HFFc6 (cell line): ENCODE results near the gene RENBP. TPM values are rescaled to one million over a fixed set of nuclear protein-coding genes. Genes with fewer than 3 reads are reported as not detected.

Source experiments
- DNase-seq: peaks from one replicate; pipeline ENCODE4 v3.0.0-alpha.2; 2018
- H3K27ac Mint-ChIP-seq: 2 replicates; pipeline ENCODE4 v1.8.0; 2020; ENCODE audit warnings: mild to moderate bottlenecking, mixed read lengths
- H3K27me3 Mint-ChIP-seq: 2 replicates; pipeline ENCODE4 v1.8.0; 2021; ENCODE audit warnings: mild to moderate bottlenecking, moderate library complexity, mixed read lengths; ENCODE audit not compliant: insufficient read depth
- H3K36me3 Mint-ChIP-seq: 2 replicates; pipeline ENCODE4 v1.8.0; 2021; ENCODE audit warnings: low read depth, mixed read lengths
- H3K4me1 Mint-ChIP-seq: 2 replicates; pipeline ENCODE4 v1.8.0; 2020; ENCODE audit warnings: low read depth, mixed read lengths
- H3K4me3 Mint-ChIP-seq: 2 replicates; pipeline ENCODE4 v1.8.0; 2020; ENCODE audit warnings: mild to moderate bottlenecking, moderate library complexity, mixed read lengths
- H3K9me3 Mint-ChIP-seq: 2 replicates; pipeline ENCODE4 v1.8.0; 2020; ENCODE audit warnings: mild to moderate bottlenecking, mixed read lengths
- CTCF ChIP-seq: fragments of 200-600 bp; sonication (generic); IDR thresholded peaks from 2 replicates; pipeline ENCODE4 v1.5.0; 2021; ENCODE audit warnings: antibody characterized with exemption, mild to moderate bottlenecking
- total RNA-seq, 6 experiments: library from RNA; stranded (reverse); fragmentation: NEBNext Ultra II Directional; extraction: Animal tissue kit (Norgen Biotek cat#: 25700); gene quantifications; 2 replicates in 1 of 6; 3 replicates in 5 of 6; pipeline ENCODE4 v1.2.3, GENCODE V29; 2021

Gene RENBP
- total RNA-seq, 6 experiments from 2014 or later, result 0.23 to 0.75 (median 0.40) TPM; not detected in 2

- Mint-ChIP-seq H3K27ac (no peak within 1 kb of the TSS), H3K36me3 (no peaks in the 10 kb centered on the region), H3K9me3 (no peaks in the 10 kb centered on the region), H3K4me3 (no peak within 1 kb of the TSS), H3K4me1 (peaks cover 17% of the 10 kb centered on the region), H3K27me3 (peaks cover 1% of the 10 kb centered on the region)
- no peak for DNase-seq
- TF ChIP-seq CTCF, result no peak
Observed at GRCh38 chrX:153903991-153904957, 40.2 kb downstream of the RENBP start, which contains the start of gene AVPR2. TSS of gene AVPR2 (plus strand) at chrX:153904673. CDS start at chrX:153905146, 473 bp downstream.

- TF ChIP-seq CTCF, result no peak
- H3K27me3 Mint-ChIP-seq, result peaks cover 6% of the 10 kb centered on the region
- H3K4me3 Mint-ChIP-seq, result no peak overlapping the region
- H3K4me1 Mint-ChIP-seq, result peaks cover 17% of the 10 kb centered on the region
- H3K9me3 Mint-ChIP-seq, result no peaks in the 10 kb centered on the region
- DNase-seq, result no peak
- no peak overlapping the region for H3K27ac Mint-ChIP-seq
- H3K36me3 Mint-ChIP-seq, result no peaks in the 10 kb centered on the region
Observed at GRCh38 chrX:153903238-153903980, 41.0 kb downstream of the RENBP start.

GRCh38 chrX:153902385-153902784 lies 42.1 kb downstream of the RENBP start:
- TF ChIP-seq CTCF, result no peak
- Mint-ChIP-seq H3K4me1 (peaks cover 17% of the 10 kb centered on the region), H3K27ac (no peak overlapping the region), H3K4me3 (no peak overlapping the region), H3K36me3 (no peaks in the 10 kb centered on the region), H3K9me3 (no peaks in the 10 kb centered on the region), H3K27me3 (peaks cover 6% of the 10 kb centered on the region)
- no peak for DNase-seq

GRCh38 chrX:153901753-153902140 lies 42.7 kb downstream of the RENBP start:
- Mint-ChIP-seq H3K4me1 (peaks cover 17% of the 10 kb centered on the region), H3K36me3 (no peaks in the 10 kb centered on the region), H3K9me3 (no peaks in the 10 kb centered on the region), H3K27me3 (peaks cover 6% of the 10 kb centered on the region), H3K27ac (peak overlapping the region; percentile 51), H3K4me3 (peak overlapping the region; percentile 57; the same call in 1 of the 2 replicates)
- no peak for TF ChIP-seq CTCF
- DNase-seq, result no peak

- H3K27me3 Mint-ChIP-seq, result peaks cover 9% of the 10 kb centered on the region
- H3K4me3 Mint-ChIP-seq, result peak overlapping the region; percentile 57
- peak; percentile 90 for DNase-seq
- no peak for TF ChIP-seq CTCF
- H3K36me3 Mint-ChIP-seq, result no peaks in the 10 kb centered on the region
- H3K27ac Mint-ChIP-seq, result peak overlapping the region; percentile 54
- H3K9me3 Mint-ChIP-seq, result no peaks in the 10 kb centered on the region
- peaks cover 17% of the 10 kb centered on the region for H3K4me1 Mint-ChIP-seq
Observed at GRCh38 chrX:153900831-153901752, 43.4 kb downstream of the RENBP start.
